HG02938 (cell line): ENCODE data around the gene ITK.
A peak's percentile ranks its signal among the peaks of the same experiment; 100 is the strongest.
"Not testable (repeated sequence)": the region's sequence is repeated elsewhere in the genome, so short reads cannot be mapped to it uniquely, and the experiment has no call there.

ENCODE experiments used
- ATAC-seq: cut with Tn5 transposase; IDR thresholded peaks from one replicate; pipeline ENCODE4 v1.9.1; 2021; ENCODE audit warnings: mild to moderate bottlenecking, moderate library complexity; ENCODE audit not compliant: unreplicated experiment

ITK gene

DNA sequence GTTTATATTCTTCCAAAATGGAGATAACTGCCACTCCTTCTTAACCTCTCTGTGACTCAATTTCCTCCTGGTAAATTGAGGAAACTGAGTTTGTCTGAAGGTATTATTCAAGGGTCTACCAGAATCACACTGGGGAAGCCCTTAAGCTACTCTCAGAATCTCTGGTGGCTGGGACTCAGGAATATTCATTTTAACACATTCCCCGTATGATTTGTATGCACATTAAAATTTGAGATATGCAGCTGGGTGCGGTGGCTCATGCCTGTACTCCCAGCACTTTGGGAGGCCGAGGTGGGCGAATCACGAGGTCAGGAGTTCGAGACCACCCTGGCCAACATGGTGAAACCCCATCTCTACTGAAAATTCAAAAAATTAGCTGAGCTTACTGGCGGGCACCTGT, 64.1 kb downstream of the ITK start:
- ATAC-seq, result not testable (repeated sequence)

DNA sequence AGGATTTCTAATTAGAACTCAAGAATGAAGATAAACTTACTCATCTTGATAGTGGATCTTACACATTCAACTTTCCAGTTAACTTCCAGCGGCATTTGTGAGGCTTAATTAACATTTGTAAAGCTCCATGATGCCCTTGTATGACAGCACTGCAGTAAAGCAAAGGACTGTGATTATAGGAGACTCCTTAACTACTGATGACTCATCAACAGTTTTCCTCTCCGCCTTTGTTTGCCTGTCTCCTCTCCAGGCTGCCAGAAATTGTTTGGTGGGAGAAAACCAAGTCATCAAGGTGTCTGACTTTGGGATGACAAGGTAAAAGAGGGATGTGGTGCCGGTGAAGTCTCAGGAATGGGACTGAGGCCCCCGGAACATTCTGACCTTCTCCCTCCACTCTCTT, 64.8 kb downstream of the ITK start:
- ATAC-seq, result no peak

DNA sequence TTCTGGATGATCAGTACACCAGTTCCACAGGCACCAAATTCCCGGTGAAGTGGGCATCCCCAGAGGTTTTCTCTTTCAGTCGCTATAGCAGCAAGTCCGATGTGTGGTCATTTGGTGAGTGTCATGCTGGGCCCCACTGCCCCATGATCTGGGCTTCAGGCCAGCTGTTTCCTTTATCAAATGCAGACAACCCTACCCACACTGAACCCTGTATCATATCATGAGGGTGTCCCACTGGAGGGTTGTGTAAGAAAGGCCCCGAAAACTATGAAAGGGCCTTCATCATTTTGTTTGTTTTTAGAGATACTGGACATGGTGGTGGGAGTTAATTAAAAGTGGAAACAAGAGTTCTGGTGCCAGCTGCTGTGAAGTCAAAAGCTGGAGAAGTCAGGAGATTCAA, 65.2 kb downstream of the ITK start:
- no peak for ATAC-seq

DNA sequence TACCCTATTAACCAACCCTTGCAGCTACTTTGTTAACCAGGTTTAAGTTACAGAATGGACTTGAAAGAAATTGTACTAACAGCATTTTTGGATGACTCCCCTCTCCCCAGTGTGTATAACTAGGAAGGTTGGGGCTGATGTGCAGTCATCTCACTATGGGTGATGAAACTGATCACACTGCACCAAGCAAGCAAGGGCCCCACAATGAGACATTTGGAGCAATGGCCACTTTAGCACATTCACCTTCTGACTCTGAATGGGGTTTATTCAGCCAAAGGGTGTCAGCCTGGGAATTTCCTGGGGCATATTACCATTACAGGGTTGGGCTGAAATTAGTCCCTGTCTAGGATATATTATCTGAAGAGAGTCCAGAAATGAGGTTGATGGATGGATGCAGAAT, 66.6 kb downstream of the ITK start:
- ATAC-seq, result no peak

DNA sequence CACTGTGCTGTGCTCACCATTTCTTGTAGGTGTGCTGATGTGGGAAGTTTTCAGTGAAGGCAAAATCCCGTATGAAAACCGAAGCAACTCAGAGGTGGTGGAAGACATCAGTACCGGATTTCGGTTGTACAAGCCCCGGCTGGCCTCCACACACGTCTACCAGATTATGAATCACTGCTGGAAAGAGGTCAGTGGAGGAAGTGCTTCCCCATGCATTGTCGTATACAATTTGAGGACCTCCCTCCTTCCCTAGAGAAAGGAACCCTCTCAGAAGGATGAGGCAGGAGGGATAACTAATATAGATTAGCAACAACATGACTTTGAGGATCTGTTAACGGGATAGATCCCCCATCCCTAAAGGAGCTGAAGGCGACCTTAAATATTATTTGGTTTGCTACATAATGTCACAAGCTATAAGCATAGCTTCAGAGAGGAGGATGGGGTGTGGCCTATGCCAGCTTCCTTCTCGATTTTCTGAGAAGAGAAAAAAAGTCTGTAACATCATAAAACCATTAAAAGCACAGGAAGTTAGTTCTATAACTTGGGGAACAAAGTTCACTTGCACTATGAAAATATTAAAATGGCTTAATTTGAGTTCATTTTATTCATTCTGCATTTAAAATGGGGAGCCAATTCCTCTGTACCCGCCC, 68.3 kb downstream of the ITK start:
- no peak for ATAC-seq

DNA sequence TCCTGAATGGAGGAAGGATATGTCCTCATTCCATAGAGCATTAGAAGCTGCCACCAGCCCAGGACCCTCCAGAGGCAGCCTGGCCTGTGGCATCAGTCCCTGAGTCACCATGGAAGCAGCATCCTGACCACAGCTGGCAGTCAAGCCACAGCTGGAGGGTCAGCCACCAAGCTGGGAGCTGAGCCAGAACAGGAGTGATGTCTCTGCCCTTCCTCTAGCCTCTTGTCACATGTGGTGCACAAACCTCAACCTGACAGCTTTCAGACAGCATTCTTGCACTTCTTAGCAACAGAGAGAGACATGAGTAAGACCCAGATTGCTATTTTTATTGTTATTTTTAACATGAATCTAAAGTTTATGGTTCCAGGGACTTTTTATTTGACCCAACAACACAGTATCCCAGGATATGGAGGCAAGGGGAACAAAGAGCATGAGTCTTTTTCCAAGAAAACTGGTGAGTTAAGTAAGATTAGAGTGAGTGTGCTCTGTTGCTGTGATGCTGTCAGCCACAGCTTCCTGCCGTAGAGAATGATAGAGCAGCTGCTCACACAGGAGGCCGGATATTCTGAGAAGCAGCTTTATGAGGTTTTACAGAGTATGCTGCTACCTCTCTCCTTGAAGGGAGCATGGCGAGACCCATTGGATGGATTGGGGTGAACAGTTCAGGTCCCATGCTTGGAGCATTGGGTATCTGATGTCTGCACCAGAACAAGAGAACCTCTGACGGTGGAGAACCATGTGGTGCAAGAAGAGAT, 72.2 kb downstream of the ITK start:
- ATAC-seq, result peak; percentile 99

DNA sequence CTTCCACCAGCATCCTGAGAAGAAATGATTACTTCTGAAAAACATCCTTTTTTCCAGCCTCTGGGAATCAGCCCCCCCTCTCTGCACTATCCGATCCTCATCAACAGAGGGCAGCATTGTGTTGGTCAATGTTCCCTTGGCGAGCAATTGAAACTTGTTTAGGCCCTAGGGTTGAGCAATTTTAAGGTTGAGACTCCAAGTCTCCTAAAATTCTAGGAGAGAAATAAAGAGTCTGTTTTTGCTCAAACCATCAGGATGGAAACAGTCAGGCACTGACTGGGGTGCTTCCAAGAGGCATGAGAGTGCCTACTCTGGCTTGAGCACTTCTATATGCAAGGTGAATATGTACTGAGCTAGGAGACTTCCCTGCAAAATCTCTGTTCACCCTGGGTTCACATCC, 72.9 kb downstream of the ITK start:
- peak; percentile 27 for ATAC-seq

DNA sequence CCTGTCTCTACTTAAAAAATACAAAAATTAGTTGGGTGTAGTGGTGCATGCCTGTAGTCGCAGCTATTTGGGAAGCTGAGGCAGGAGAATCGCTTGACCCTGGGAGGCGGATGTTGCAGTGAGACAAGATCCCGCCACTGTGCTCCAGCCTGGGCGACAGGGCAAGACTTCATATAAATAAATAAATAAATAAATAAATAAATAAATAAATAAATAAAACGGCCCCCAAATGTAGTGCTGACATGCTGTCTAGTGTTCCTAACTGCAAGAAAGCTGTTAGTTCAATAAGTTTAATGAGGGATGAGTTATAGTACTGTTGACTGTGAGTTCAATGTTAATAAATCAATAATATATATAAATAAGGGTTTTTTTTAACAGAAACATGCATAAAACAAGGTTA, 77.8 kb downstream of the ITK start:
- ATAC-seq, result no peak

DNA sequence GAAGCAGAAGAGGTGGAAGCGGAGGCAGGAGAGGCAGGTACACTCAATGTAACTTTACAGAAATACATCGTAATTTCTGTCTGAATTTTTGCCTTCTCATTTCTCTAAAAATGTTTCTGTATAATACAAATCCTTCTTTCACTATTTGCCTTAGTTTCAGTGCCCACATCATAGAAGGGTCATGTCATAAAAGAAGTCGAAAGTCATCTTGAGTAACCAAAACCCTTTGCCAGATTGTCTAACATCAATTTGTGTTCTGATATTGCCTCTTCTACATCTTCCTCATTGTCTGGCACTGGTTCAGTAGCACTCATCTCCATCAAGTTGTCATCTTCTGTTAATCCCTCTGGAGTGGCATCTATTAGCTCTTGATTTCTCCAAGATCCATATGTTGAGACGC, 79.1 kb downstream of the ITK start:
- no peak for ATAC-seq

DNA sequence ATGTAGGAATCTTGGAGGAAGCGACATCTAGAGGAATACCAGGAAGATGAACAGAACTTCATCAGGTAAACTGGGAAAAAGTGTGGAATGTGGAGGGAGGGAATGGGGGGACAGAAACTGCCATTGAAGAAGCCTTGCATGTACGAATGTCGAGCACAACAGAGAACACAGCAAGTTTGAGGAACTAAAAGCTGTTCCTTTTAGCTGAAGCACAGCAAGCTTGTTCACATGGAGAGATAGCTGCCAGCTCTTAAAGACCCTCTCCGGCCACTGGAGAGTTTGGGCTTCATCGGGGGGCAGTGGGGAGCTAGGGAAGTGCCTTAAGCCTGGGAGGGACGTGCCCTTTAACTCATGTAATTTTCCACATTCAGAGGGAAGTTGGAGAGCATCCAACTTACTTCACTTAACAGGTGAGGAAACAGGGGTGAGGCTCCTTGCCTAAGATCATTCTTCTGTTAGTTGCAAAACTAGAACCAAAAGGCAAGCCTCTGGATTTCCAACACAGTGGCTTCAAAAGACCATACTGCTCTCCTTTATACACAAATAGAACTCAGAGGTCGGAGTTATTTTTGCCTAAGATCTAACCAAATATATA, 83.0 kb downstream of the ITK start:
- no peak for ATAC-seq

DNA sequence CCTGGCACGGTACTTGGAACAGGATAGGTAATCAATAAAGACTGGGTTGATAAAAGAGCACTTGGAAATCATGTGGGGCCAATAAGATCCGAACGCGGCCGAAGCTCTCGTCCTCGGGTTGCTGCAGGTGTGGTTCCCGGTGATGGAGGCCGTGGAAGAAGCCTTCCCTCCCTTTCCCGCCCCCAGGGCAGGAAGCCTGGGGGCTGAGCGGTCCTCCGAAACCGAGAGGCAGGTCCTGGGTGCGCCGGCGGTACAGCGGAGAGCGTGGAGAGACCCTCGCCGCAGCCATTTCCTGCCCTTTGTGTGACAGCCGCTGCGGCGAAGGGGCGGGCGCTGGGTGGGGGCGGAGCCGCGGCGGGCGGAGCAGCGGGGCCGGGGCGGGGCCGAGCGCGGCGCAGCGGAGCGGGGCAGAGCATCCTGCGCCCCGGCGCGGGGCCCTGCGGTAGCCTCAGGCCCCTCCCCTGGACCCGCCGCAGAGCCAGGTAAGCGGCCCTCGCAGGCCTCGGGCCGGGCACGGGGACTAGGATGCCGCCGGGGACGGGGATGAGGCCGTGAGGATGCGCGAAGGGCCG, 85.2 kb downstream of the ITK start, which contains the start of gene CYFIP2:
CYFIP2 (plus strand) TSS at position 410 of the 572 bp plus-strand sequence. CDS start 19,239 bp downstream, outside the sequence.
- ATAC-seq, result peak; percentile 72

DNA sequence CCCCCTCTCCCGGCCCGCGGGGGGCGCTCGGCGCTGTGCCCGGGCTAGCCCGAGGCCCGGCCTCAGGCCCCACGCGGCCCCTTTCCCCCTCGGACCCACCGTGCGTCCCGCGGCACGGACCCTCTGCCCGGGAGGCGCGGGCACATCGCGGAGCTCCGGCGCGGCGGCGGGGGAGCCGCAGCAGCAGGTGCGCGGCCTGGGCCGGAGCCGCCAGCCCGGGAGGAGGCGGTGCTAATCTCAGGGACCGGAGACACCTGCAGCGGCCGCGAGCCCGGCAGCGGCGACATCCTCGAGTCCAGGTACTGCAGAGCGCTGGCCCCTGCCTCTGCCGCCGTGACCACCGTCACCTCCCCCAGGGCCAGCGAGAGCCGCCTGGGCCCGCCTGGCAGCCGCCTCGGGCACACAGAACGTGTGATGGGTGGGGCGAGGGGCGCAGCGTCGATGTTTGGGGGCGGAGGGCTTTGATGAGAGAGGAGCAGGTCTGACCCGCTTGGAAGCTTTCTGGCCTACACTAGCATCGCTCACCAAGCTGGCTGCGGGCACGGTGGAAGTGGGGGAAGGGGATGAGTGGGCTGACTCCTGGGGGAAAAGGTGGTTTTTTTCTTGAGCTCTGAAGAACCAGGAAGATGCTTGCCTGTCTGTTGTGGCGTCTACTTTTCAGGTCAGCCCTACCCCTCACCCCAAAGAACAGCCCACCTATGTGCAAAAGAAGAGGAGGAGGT, 85.8 kb downstream of the ITK start:
- peak; percentile 45 for ATAC-seq

DNA sequence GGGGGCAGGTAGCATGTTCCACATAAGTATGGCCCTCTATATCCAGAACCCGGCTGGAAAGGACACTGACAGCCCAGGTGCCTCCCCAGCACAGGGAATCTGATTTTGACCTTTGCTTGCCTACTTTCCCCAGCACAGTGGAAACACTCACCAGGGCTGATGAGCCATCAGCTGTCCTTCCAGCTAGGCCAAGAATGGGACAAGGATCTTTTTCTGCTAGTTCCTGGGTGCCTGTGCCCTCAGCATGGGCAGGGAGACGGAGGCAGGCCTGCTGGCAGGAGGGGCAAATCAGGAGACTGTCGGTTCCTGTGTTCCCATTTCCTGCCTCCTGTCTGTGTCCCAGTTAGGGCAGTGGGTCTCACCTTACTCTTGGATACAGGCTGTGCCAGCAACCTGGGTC, 86.4 kb downstream of the ITK start:
- no peak for ATAC-seq

DNA sequence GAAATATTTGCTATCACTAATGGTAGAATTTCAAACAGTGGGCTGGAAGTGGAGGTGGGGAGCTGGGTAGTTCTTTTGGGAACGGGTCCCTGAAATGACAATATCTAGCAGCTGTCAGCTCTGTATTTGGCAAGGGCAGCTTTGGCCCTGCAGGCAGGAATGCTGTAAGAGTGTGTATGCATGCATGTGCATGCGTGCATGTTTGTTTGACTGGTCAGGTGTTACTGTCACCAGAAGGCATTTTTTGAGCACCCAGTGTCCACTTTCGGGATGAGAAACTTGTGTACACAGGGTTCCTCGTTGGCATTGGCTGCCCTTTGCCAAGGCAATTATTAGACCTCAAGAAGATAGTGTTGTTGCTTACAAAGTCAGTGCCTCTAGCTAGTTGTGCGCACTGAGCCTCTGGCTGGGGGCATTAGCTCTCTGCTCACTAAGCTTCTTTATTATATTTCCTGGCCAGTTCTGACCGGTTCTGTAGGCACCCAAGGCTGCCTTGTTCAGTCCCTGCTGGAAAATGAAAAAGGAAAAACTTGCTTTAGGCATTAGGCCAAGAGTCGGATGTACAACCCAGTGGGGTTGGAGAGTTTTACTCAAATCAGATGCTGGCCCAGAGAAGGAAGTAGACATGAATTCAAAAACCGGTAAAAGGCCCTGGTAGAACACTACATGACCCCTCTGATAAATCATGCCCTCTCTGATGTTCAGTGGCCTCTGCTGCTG, 87.3 kb downstream of the ITK start:
- no peak for ATAC-seq

DNA sequence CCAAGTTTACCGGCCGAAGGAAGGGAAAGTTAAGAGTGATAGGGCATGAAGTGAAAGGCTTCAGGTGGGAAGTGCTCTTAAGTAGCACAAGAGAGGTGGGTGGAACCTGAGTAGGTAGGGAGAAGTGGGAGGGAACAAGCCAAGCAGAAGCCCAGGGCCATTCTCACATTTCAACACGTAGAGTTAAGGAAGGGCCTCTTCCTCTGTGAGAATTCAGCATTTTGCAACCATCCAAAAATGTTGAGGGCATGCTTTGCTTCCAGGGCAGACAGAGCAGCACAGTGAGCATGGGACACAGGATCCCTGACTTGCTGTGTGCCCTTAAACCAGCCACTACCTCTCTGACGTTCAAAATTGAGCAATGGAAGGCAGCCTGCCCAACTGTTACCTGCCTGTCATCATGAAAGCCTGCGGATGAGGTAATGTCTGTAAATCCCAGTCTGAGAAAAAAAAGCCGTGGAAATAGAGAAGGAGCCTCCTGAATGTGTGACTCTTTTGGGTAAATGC, 88.6 kb downstream of the ITK start:
- ATAC-seq, result no peak

DNA sequence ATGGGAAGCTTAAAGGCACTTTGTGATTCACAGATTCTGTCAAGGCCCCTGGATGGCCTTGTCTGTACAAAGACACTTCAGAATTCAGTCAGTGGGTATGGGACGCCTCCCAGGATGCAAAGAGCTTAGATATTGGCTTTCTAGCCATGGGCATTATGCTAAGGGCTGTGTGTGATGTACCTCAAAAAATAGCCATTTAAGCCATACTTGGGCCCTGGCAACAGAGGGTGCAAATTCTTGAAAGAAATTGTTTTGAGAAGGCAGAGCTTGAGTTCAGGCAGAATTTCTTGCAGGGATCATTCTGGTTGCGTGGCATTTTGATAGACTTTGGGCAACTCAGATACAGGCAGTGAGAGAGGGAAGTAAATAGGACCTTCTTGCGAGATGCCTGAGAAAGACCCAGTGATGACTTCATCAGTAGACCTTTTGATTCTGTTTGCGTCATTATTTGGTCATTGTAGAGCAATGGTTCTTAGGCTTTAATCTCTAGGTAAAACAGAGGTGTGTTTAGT, 89.2 kb downstream of the ITK start:
- no peak for ATAC-seq

DNA sequence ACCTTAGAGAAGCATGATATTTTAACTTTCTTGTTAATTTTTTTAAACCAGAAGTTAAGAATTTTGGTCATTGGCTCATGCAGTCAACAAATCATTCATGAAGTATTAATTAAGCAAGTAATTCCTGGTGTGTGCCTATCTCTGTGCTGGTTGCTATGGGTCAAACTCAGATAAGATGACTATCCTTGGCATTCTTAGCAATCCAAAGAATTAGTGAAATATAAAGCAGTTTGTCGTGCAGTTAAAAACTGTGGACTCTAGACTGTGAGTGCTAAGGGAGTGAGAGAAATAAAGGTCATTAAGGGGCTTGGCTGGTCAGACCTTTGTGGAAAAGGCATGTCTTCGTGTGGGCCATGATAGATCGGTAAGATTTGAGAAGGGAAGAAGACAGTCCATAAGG, 90.1 kb downstream of the ITK start:
- no peak for ATAC-seq

DNA sequence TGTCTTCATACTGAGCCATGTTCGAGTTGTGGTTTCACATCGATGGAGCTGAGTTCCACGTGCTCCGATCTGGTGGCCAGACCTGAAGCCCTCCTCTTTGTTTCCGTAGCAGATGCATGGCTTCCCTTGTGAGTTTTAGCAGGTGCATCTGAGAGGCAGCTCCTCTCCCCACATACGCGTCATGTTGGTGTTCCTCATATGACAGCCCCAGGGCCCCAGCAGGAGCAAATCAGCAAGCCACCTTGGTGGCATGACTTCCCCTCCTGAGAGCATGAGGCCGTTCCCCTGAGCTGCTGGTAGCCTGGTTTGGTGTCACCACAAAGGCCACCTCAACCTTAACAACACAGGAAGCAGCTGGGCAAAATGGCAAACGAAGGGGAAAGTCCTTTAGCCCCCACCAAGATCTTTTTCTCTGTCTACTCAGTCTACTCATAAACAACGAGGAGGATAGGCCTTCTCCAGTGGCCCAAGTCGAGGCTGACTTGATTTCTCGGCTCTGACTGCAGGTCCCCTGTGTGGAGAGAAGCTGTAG, 91.2 kb downstream of the ITK start:
- ATAC-seq, result peak; percentile 84

DNA sequence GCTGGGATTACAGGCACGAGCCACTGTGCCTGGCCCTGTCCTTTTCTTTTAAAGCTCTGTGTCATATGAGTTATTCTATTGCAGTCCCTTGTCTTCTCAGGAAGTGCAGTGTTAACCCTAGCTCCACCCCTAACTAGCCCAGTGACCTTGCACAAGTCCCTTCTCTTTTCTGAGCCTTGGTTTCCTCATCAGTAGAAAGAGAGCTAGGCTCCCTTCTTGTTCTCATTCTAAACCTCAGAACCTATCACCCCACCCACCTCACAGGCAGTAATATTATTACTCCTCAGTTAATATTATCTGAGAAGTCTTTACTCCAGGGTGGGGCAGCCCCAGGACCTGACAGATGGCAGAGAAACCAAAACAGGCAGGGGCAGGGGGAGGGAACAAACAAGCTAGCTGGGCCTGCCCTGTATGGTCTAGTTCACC, 92.5 kb downstream of the ITK start:
- peak; percentile 51 for ATAC-seq

DNA sequence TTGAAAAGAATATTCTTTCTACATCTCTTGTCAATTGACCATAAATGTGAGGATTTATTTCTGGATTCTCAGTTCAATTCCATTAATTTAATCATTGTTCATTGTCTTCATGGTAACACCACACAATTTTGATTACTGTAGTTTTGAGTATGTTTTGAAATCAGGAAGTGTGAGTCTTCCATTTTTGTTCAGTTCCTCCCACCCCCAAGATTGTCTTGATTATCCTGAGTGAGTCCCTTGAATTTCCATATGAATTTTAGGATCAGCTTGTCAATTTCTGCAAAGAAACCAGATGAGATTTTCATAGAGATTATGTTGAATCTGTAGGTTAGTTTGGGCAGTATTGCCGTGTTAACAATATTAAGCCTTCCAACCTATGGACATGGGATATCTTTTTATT, 94.8 kb downstream of the ITK start:
- ATAC-seq, result no peak
